ENCODE results near the gene SLC7A4. TPM values are rescaled to one million over a fixed set of nuclear protein-coding genes. Genes with fewer than 3 reads are reported as not detected.

SLC7A4 gene
- total RNA-seq, 1 experiment from 2014 or later, result not detected

GRCh38 chr22:21014202-21014725, 18.1 kb downstream of the SLC7A4 start:
- Histone ChIP-seq H3K9me2 (ENCODE audit: insufficient read depth) (no peaks in the 10 kb centered on the region), H4K20me1 (ENCODE audit: insufficient read depth) (no peaks in the 10 kb centered on the region), H3K4me2 (ENCODE audit: low read length) (peak overlapping the region; percentile 82), H3K4me1 (ENCODE audit: control insufficient read depth in 1 of 2, insufficient read depth in 2 of 2, low read length in 2 of 2) (peaks cover 15 to 20% of the 10 kb centered on the region in 2 experiments), H3K27me3 (ENCODE audit: insufficient read depth, low read length) (no peaks in the 10 kb centered on the region), H3K9ac (ENCODE audit: low read length) (peak overlapping the region; percentile 42), H2AFZ (ENCODE audit: low read depth, low read length, poor library complexity, severe bottlenecking) (peak overlapping the region; percentile 31), H3K9me3 (ENCODE audit: control insufficient read depth in 1 of 2, insufficient read depth in 1 of 2, low read depth in 1 of 2, low read length in 2 of 2) (no peaks in the 10 kb centered on the region), H3K27ac (ENCODE audit: low read depth, low read length) (peak overlapping the region; percentile 46; the same call in 1 of the 2 replicates), H3K36me3 (ENCODE audit: control insufficient read depth in 1 of 2, insufficient read depth in 2 of 2, low read length in 2 of 2) (no peaks in the 10 kb centered on the region), H3K79me2 (ENCODE audit: insufficient read depth, low read length) (no peaks in the 10 kb centered on the region), H3K4me3 (replicated peaks in 1 of 2; ENCODE audit: low read depth in 1 of 2, low read length in 2 of 2) (peak overlapping the region; percentile 38 to 54)
- ChIA-PET POLR2A (interaction anchor here (1.2 kb wide), 1 partner anchor 12 kb away, joined by 3 read pairs; the partner anchor contains the start of gene THAP7), CTCF (no interaction called here), RAD21 (ENCODE audit: low non-redundant PET in 1 of 2, low total read pairs in 2 of 2, uncharacterized antibody in 2 of 2, unreplicated experiment in 2 of 2) (no interaction called here)
- intact Hi-C loops (cut with micrococcal nuclease), result no loop called here
- DNase-seq (ENCODE audit: low read depth, low spot score) (peak; percentile 70), ATAC-seq (peak; percentile 98)
- 0 out of 2 replicates have a peak, but pooled peaks have one; percentile 21 for TF ChIP-seq POLR2AphosphoS5 (IDR thresholded peaks at IDR 0.05; ENCODE audit: low read depth, low read length)
- TF ChIP-seq SIN3A (IDR thresholded peaks at IDR 0.05; ENCODE audit: low read depth), result no peak
- BruUV-seq (replicated peaks), result no TSS peak

- Histone ChIP-seq H3K4me3 (replicated peaks in 1 of 2; ENCODE audit: low read depth in 1 of 2, low read length in 2 of 2) (peak overlapping the region; percentile 38 to 54), H3K27me3 (ENCODE audit: insufficient read depth, low read length) (no peaks in the 10 kb centered on the region), H3K9me3 (ENCODE audit: control insufficient read depth in 1 of 2, insufficient read depth in 1 of 2, low read depth in 1 of 2, low read length in 2 of 2) (no peaks in the 10 kb centered on the region), H3K36me3 (ENCODE audit: control insufficient read depth in 1 of 2, insufficient read depth in 2 of 2, low read length in 2 of 2) (no peaks in the 10 kb centered on the region), H4K20me1 (ENCODE audit: insufficient read depth) (no peaks in the 10 kb centered on the region), H2AFZ (ENCODE audit: low read depth, low read length, poor library complexity, severe bottlenecking) (no peak overlapping the region), H3K9me2 (ENCODE audit: insufficient read depth) (no peaks in the 10 kb centered on the region), H3K4me2 (ENCODE audit: low read length) (peak overlapping the region; percentile 82), H3K4me1 (ENCODE audit: control insufficient read depth in 1 of 2, insufficient read depth in 2 of 2, low read length in 2 of 2) (peaks cover 15 to 20% of the 10 kb centered on the region in 2 experiments), H3K9ac (ENCODE audit: low read length) (peak overlapping the region; percentile 42), H3K27ac (ENCODE audit: low read depth, low read length) (peak overlapping the region; percentile 46; the same call in 1 of the 2 replicates), H3K79me2 (ENCODE audit: insufficient read depth, low read length) (no peaks in the 10 kb centered on the region)
- CTCF ChIA-PET, result no interaction called here
- RAD21 ChIA-PET (ENCODE audit: low non-redundant PET in 1 of 2, low total read pairs in 2 of 2, uncharacterized antibody in 2 of 2, unreplicated experiment in 2 of 2), result no interaction called here
- POLR2A ChIA-PET, result interaction anchor here (1.2 kb wide), 1 partner anchor 12 kb away, joined by 3 read pairs; the partner anchor contains the start of gene THAP7
- DNase-seq (ENCODE audit: low read depth, low spot score) (no peak), ATAC-seq (no peak; the same call in 1 of the 2 replicates)
- no TSS peak for BruUV-seq (replicated peaks)
- TF ChIP-seq ATF3 (IDR thresholded peaks at IDR 0.05) (no peak), REST (IDR thresholded peaks at IDR 0.05; ENCODE audit: low read depth) (no peak), MAX (IDR thresholded peaks at IDR 0.05) (no peak), CTCF (IDR thresholded peaks at IDR 0.05 in 2 of 3, conservative IDR thresholded peaks at IDR 0.05 in 1 of 3; ENCODE audit: borderline replicate concordance in 1 of 3, insufficient read depth in 1 of 3, low read depth in 2 of 3, low read length in 2 of 3) (no peak), POLR2AphosphoS5 (IDR thresholded peaks at IDR 0.05; ENCODE audit: low read depth, low read length) (no peak), CBX3 (IDR thresholded peaks at IDR 0.05; ENCODE audit: low read depth) (no peak), EZH2phosphoT487 (IDR thresholded peaks at IDR 0.05; ENCODE audit: borderline replicate concordance) (no peak), CEBPB (IDR thresholded peaks at IDR 0.05; ENCODE audit: low read depth) (no peak), YY1 (IDR thresholded peaks at IDR 0.05; ENCODE audit: extremely low read depth, insufficient replicate concordance, low read depth, low read length) (no peak), FOSL1 (IDR thresholded peaks at IDR 0.05; ENCODE audit: low read depth) (no peak), ELF1 (IDR thresholded peaks at IDR 0.05; ENCODE audit: borderline replicate concordance, low read depth) (no peak), EGR1 (IDR thresholded peaks at IDR 0.05; ENCODE audit: low read depth) (no peak), ZFX (IDR thresholded peaks at IDR 0.05) (no peak)
- intact Hi-C loops (cut with micrococcal nuclease), result no loop called here
These were observed 18.6 kb downstream of the SLC7A4 start for GRCh38 chr22:21013657-21014201.
